Activated T-cell treated with anti-CD3 and anti-CD28 coated beads, Interleukin-2, amount 50 U/mL, for 24 hours (primary cell): Measurements from ENCODE around the gene CALM3.
A peak's percentile ranks its signal among the peaks of the same experiment; 100 is the strongest.
"Not testable (repeated sequence)": the region's sequence is repeated elsewhere in the genome, so short reads cannot be mapped to it uniquely, and the experiment has no call there.

Experiments
- DNase-seq: peaks from one replicate; pipeline ENCODE4 v3.0.0-alpha.2; 2020
- H3K27ac Mint-ChIP-seq: 2 replicates; pipeline ENCODE4 v1.8.0; 2020; ENCODE audit warnings: mild to moderate bottlenecking, mixed read lengths
- H3K27me3 Mint-ChIP-seq: 2 replicates; pipeline ENCODE4 v1.8.0; 2020; ENCODE audit warnings: mixed read lengths
- H3K36me3 Mint-ChIP-seq: 2 replicates; pipeline ENCODE4 v1.8.0; 2020; ENCODE audit warnings: low read depth, mixed read lengths
- H3K4me1 Mint-ChIP-seq: 2 replicates; pipeline ENCODE4 v1.8.0; 2020; ENCODE audit warnings: low read depth, mixed read lengths
- H3K4me3 Mint-ChIP-seq: 2 replicates; pipeline ENCODE4 v1.8.0; 2020; ENCODE audit warnings: mild to moderate bottlenecking, moderate library complexity, mixed read lengths
- H3K9me3 Mint-ChIP-seq: 2 replicates; pipeline ENCODE4 v1.8.0; 2020; ENCODE audit warnings: mixed read lengths

CALM3 gene

GRCh38 chr19:46601318-46602224 lies at the start of gene CALM3:
CALM3 (plus strand) TSS chr19:46601330; CDS start chr19:46601435, 105 bp downstream.
- no peak for DNase-seq
- peaks cover 48% of the 10 kb centered on the region for H3K36me3 Mint-ChIP-seq
- no peaks in the 10 kb centered on the region for H3K9me3 Mint-ChIP-seq
- no peaks in the 10 kb centered on the region for H3K27me3 Mint-ChIP-seq
- H3K27ac Mint-ChIP-seq = peak within 1 kb of the TSS; percentile 100
- peak within 1 kb of the TSS; percentile 98 for H3K4me3 Mint-ChIP-seq
- peaks cover 41% of the 10 kb centered on the region for H3K4me1 Mint-ChIP-seq

GRCh38 chr19:46552891-46553290 lies 48.2 kb upstream of the CALM3 start:
- Mint-ChIP-seq H3K36me3 (no peaks in the 10 kb centered on the region), H3K4me3 (no peak overlapping the region), H3K9me3 (peaks cover 24% of the 10 kb centered on the region), H3K27ac (no peak overlapping the region), H3K4me1 (no peaks in the 10 kb centered on the region), H3K27me3 (peaks cover 36% of the 10 kb centered on the region)
- DNase-seq = no peak

GRCh38 chr19:46554161-46554560 lies 47.0 kb upstream of the CALM3 start:
- Mint-ChIP-seq H3K4me1 (no peaks in the 10 kb centered on the region), H3K4me3 (no peak overlapping the region), H3K36me3 (no peaks in the 10 kb centered on the region), H3K9me3 (peaks cover 24% of the 10 kb centered on the region), H3K27ac (no peak overlapping the region), H3K27me3 (peaks cover 36% of the 10 kb centered on the region)
- no peak for DNase-seq

- Mint-ChIP-seq H3K4me1 (no peaks in the 10 kb centered on the region), H3K36me3 (no peaks in the 10 kb centered on the region), H3K4me3 (no peak overlapping the region), H3K9me3 (peaks cover 16% of the 10 kb centered on the region), H3K27me3 (peaks cover 27% of the 10 kb centered on the region), H3K27ac (no peak overlapping the region)
- no peak for DNase-seq
These were observed 45.4 kb upstream of the CALM3 start for GRCh38 chr19:46555628-46556280.

- not testable (repeated sequence) for H3K9me3 Mint-ChIP-seq, DNase-seq, H3K36me3 Mint-ChIP-seq, H3K4me3 Mint-ChIP-seq, H3K4me1 Mint-ChIP-seq, H3K27ac Mint-ChIP-seq
- peaks cover 21% of the 10 kb centered on the region for H3K27me3 Mint-ChIP-seq
These were observed 44.7 kb upstream of the CALM3 start for GRCh38 chr19:46556471-46556870.

GRCh38 chr19:46559203-46559602 lies 41.9 kb upstream of the CALM3 start:
- no peaks in the 10 kb centered on the region for H3K36me3 Mint-ChIP-seq
- peaks cover 6% of the 10 kb centered on the region for H3K27me3 Mint-ChIP-seq
- peaks cover 5% of the 10 kb centered on the region for H3K9me3 Mint-ChIP-seq
- no peak overlapping the region for H3K27ac Mint-ChIP-seq
- DNase-seq = no peak
- H3K4me3 Mint-ChIP-seq = no peak overlapping the region
- H3K4me1 Mint-ChIP-seq = peaks cover 1% of the 10 kb centered on the region

GRCh38 chr19:46559675-46560074 lies 41.5 kb upstream of the CALM3 start:
- not testable (repeated sequence) for H3K27me3 Mint-ChIP-seq, H3K36me3 Mint-ChIP-seq, H3K9me3 Mint-ChIP-seq

GRCh38 chr19:46564701-46565100 lies 36.4 kb upstream of the CALM3 start:
- Mint-ChIP-seq H3K36me3 (no peaks in the 10 kb centered on the region), H3K27ac (no peak overlapping the region), H3K27me3 (peaks cover 2% of the 10 kb centered on the region), H3K4me3 (no peak overlapping the region), H3K4me1 (peaks cover 1% of the 10 kb centered on the region), H3K9me3 (no peaks in the 10 kb centered on the region)
- DNase-seq = no peak

More at GRCh38 chr19:46559675-46560074, 41.5 kb upstream of the CALM3 start:
- not testable (repeated sequence) for DNase-seq, H3K4me1 Mint-ChIP-seq, H3K4me3 Mint-ChIP-seq, H3K27ac Mint-ChIP-seq

GRCh38 chr19:46571495-46571894 lies 29.6 kb upstream of the CALM3 start:
- peaks cover 2% of the 10 kb centered on the region for H3K27me3 Mint-ChIP-seq
- H3K9me3 Mint-ChIP-seq = no peaks in the 10 kb centered on the region
- DNase-seq = no peak
- H3K27ac Mint-ChIP-seq = no peak overlapping the region
- peaks cover 15% of the 10 kb centered on the region for H3K4me1 Mint-ChIP-seq
- no peak overlapping the region for H3K4me3 Mint-ChIP-seq
- H3K36me3 Mint-ChIP-seq = no peaks in the 10 kb centered on the region

- no peak overlapping the region for H3K27ac Mint-ChIP-seq
- no peak for DNase-seq
- no peaks in the 10 kb centered on the region for H3K27me3 Mint-ChIP-seq
- no peaks in the 10 kb centered on the region for H3K9me3 Mint-ChIP-seq
- peaks cover 18% of the 10 kb centered on the region for H3K4me1 Mint-ChIP-seq
- no peaks in the 10 kb centered on the region for H3K36me3 Mint-ChIP-seq
- H3K4me3 Mint-ChIP-seq = no peak overlapping the region
These were observed 27.2 kb upstream of the CALM3 start for GRCh38 chr19:46573679-46574498.

- no peak overlapping the region for H3K4me3 Mint-ChIP-seq
- DNase-seq = peak; percentile 51
- no peak overlapping the region for H3K27ac Mint-ChIP-seq
- no peaks in the 10 kb centered on the region for H3K9me3 Mint-ChIP-seq
- H3K4me1 Mint-ChIP-seq = peaks cover 24% of the 10 kb centered on the region
- peaks cover 2% of the 10 kb centered on the region for H3K27me3 Mint-ChIP-seq
- no peaks in the 10 kb centered on the region for H3K36me3 Mint-ChIP-seq
These were observed 26.6 kb upstream of the CALM3 start for GRCh38 chr19:46574533-46574932.

GRCh38 chr19:46578450-46578849 lies 22.7 kb upstream of the CALM3 start:
- H3K4me3 Mint-ChIP-seq = no peak overlapping the region
- peaks cover 2% of the 10 kb centered on the region for H3K27me3 Mint-ChIP-seq
- H3K9me3 Mint-ChIP-seq = no peaks in the 10 kb centered on the region
- H3K4me1 Mint-ChIP-seq = peaks cover 27% of the 10 kb centered on the region
- H3K27ac Mint-ChIP-seq = no peak overlapping the region
- no peak for DNase-seq
- H3K36me3 Mint-ChIP-seq = no peaks in the 10 kb centered on the region

GRCh38 chr19:46579361-46579879 lies 21.7 kb upstream of the CALM3 start:
- H3K27me3 Mint-ChIP-seq = peaks cover 2% of the 10 kb centered on the region
- no peaks in the 10 kb centered on the region for H3K36me3 Mint-ChIP-seq
- peaks cover 26% of the 10 kb centered on the region for H3K4me1 Mint-ChIP-seq
- peak overlapping the region; percentile 29 for H3K27ac Mint-ChIP-seq
- H3K9me3 Mint-ChIP-seq = no peaks in the 10 kb centered on the region
- DNase-seq = peak; percentile 68
- no peak overlapping the region for H3K4me3 Mint-ChIP-seq

GRCh38 chr19:46580247-46580646 lies 20.9 kb upstream of the CALM3 start:
- Mint-ChIP-seq H3K4me3 (no peak overlapping the region), H3K4me1 (peaks cover 21% of the 10 kb centered on the region), H3K27me3 (peaks cover 2% of the 10 kb centered on the region), H3K9me3 (no peaks in the 10 kb centered on the region), H3K36me3 (no peaks in the 10 kb centered on the region), H3K27ac (no peak overlapping the region)
- DNase-seq = no peak
